Coronary artery (tissue), 2 donors: Measurements from ENCODE around the gene SYNDIG1.
A peak's percentile ranks its signal among the peaks of the same experiment; 100 is the strongest.

Experiments used
- DNase-seq: peaks from one replicate; pipeline ENCODE4 v3.0.0-alpha.2; 2017; ENCODE audit warnings: low spot score
- H3K27ac ChIP-seq, 2 donors: fragments of 200-600 bp; sonication (generic); one replicate each; pipeline ENCODE4 v1.5.1; 2016 to 2019
- H3K4me3 ChIP-seq: fragments of 200-600 bp; sonication (generic); 2 replicates; pipeline ENCODE4 v1.5.1; 2016; ENCODE audit warnings: mild to moderate bottlenecking, moderate library complexity
- CTCF ChIP-seq: fragments of 200-600 bp; sonication (generic); IDR thresholded peaks from one replicate; pipeline ENCODE4 v1.5.1; 2019; ENCODE audit warnings: antibody characterized with exemption

Gene SYNDIG1

GRCh38 chr20:24448170-24448569 lies 21.3 kb upstream of the SYNDIG1 start:
- Histone ChIP-seq H3K27ac (no peak overlapping the region), H3K4me3 (no peak overlapping the region)
- TF ChIP-seq CTCF = no peak
- DNase-seq = peak; percentile 45

- no peak for DNase-seq
- TF ChIP-seq CTCF = no peak
- no peak overlapping the region for H3K4me3 ChIP-seq
- no peak overlapping the region for H3K27ac ChIP-seq
These were observed 20.3 kb upstream of the SYNDIG1 start for GRCh38 chr20:24449026-24449720.

DNA sequence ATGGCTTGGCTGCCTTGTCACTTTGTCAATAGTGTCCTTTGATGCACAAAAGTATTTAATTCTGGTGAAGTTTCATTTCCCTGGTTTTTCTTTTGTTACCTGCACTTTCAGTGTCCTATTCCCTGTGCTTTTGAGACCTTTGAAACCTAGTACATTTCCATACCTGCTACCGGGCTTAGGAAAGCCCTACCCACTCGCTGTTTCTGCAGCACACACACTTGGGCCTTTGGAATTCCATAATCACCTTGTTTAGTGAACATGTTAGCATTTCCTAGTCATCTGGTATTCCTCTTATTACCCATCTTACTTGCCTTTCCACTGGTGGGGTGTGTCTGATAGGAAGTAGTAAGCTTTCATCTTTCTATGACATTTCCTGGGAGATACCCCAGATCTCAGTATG lies 19.3 kb upstream of the SYNDIG1 start:
- TF ChIP-seq CTCF = no peak
- Histone ChIP-seq H3K4me3 (no peak overlapping the region), H3K27ac (no peak overlapping the region)
- no peak for DNase-seq

GRCh38 chr20:24450624-24451376 lies 18.6 kb upstream of the SYNDIG1 start:
- Histone ChIP-seq H3K27ac (no peak overlapping the region), H3K4me3 (no peak overlapping the region)
- TF ChIP-seq CTCF = no peak
- peak; percentile 53 for DNase-seq

DNA sequence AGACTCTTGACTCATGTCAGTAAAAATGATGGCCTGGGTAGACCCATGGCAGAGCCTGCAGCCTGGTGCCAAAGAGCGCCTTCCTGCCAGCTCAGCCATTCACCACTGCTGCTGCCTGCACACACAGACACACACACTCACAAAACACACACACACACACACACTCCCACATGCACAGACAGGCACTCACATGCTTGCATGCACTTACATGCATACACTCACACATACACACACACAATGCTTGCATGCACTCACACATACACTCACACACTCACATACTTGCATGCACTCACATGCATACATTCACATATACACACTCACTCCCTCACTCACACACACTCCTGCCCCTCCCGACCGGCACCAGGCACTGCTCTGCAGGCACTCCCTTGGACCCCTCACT lies 18.0 kb upstream of the SYNDIG1 start:
- no peak overlapping the region for H3K27ac ChIP-seq
- DNase-seq = peak; percentile 50
- no peak overlapping the region for H3K4me3 ChIP-seq
- no peak for TF ChIP-seq CTCF

- no peak for TF ChIP-seq CTCF
- no peak overlapping the region for H3K4me3 ChIP-seq
- H3K27ac ChIP-seq = no peak overlapping the region
- peak; percentile 58 for DNase-seq
These were observed 17.4 kb upstream of the SYNDIG1 start for GRCh38 chr20:24452016-24452415.
